ENCODE results near the gene MTCL3.

- TF ChIP-seq, protein P1, sequence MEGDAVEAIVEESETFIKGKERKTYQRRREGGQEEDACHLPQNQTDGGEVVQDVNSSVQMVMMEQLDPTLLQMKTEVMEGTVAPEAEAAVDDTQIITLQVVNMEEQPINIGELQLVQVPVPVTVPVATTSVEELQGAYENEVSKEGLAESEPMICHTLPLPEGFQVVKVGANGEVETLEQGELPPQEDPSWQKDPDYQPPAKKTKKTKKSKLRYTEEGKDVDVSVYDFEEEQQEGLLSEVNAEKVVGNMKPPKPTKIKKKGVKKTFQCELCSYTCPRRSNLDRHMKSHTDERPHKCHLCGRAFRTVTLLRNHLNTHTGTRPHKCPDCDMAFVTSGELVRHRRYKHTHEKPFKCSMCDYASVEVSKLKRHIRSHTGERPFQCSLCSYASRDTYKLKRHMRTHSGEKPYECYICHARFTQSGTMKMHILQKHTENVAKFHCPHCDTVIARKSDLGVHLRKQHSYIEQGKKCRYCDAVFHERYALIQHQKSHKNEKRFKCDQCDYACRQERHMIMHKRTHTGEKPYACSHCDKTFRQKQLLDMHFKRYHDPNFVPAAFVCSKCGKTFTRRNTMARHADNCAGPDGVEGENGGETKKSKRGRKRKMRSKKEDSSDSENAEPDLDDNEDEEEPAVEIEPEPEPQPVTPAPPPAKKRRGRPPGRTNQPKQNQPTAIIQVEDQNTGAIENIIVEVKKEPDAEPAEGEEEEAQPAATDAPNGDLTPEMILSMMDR (conservative IDR thresholded peaks at IDR 0.05), result no peak
- TF ChIP-seq ZFX (IDR thresholded peaks at IDR 0.05), result no peak
These were observed 48.3 kb upstream of the MTCL3 start for GRCh38 chr6:127567476-127567875.
